WTC11 (cell line): Measurements from ENCODE around the gene CNOT6. TPM values are rescaled to one million over a fixed set of nuclear protein-coding genes. Genes with fewer than 3 reads are reported as not detected.

Experiments used
- ATAC-seq: fragments of 200-7000 bp; cut with Tn5 transposase; 2 replicates; pipeline ENCODE4 v1.10.0; 2021; ENCODE audit warnings: mild to moderate bottlenecking, moderate library complexity
- CTCF ChIA-PET: fragments of 300-600 bp; sonication (Branson Sonifier 250); formaldehyde crosslinking; loops from one replicate; lab custom pipeline; 2021; ENCODE audit warnings: antibody characterized with exemption; lab: Charles Lee
- POLR2A ChIA-PET: fragments of 350-600 bp; sonication (Branson Sonifier 250); formaldehyde crosslinking; loops from one replicate; lab custom pipeline; 2021; ENCODE audit warnings: antibody characterized with exemption; lab: Charles Lee
- DNase-seq: peaks from one replicate; pipeline ENCODE4 v3.0.0; 2021; ENCODE audit warnings: low spot score
- H3K27ac Mint-ChIP-seq: 2 replicates; pipeline ENCODE4 v1.8.0; 2021; ENCODE audit warnings: mixed read lengths
- H3K27me3 Mint-ChIP-seq: 2 replicates; pipeline ENCODE4 v1.8.0; 2021; ENCODE audit warnings: low read depth, mild to moderate bottlenecking, moderate library complexity, mixed read lengths
- H3K36me3 Mint-ChIP-seq: 2 replicates; pipeline ENCODE4 v1.8.0; 2021; ENCODE audit warnings: mixed read lengths
- H3K4me1 Mint-ChIP-seq: 2 replicates; pipeline ENCODE4 v1.8.0; 2022; ENCODE audit warnings: mixed read lengths
- H3K4me3 Mint-ChIP-seq: 2 replicates; pipeline ENCODE4 v1.8.0; 2021; ENCODE audit warnings: mild to moderate bottlenecking, moderate library complexity, mixed read lengths
- H3K9me3 Mint-ChIP-seq: 2 replicates; pipeline ENCODE4 v1.8.0; 2021; ENCODE audit warnings: mixed read lengths
- AR ChIP-seq: fragments of 250-450 bp; sonication (Bioruptor Pico); IDR thresholded peaks from 2 replicates; pipeline ENCODE4 v1.9.0; 2021; ENCODE audit warnings: mild to moderate bottlenecking
- ATF1 ChIP-seq: sonication (generic); formaldehyde crosslinking; IDR thresholded peaks from 2 replicates; pipeline ENCODE4 v1.8.1; 2023; ENCODE audit warnings: mild to moderate bottlenecking, moderate library complexity, missing genetic modification reagents
- ATF2 ChIP-seq: sonication (generic); formaldehyde crosslinking; IDR thresholded peaks from 2 replicates; pipeline ENCODE4 v1.8.1; 2022; ENCODE audit warnings: low read depth, missing genetic modification reagents, borderline replicate concordance
- CDX4 ChIP-seq: fragments of 250-450 bp; sonication (Bioruptor Pico); IDR thresholded peaks from 2 replicates; pipeline ENCODE4 v1.9.0; 2021; ENCODE audit warnings: moderate library complexity, mild to moderate bottlenecking, inconsistent platforms, borderline replicate concordance
- E2F1 ChIP-seq: sonication (generic); formaldehyde crosslinking; IDR thresholded peaks from 2 replicates; pipeline ENCODE4 v1.8.0; 2022; ENCODE audit warnings: mild to moderate bottlenecking, missing genetic modification reagents
- RELA ChIP-seq: sonication (generic); formaldehyde crosslinking; IDR thresholded peaks from 2 replicates; pipeline ENCODE4 v1.8.1; 2022; ENCODE audit warnings: missing genetic modification reagents, mild to moderate bottlenecking, borderline replicate concordance
- ZNF396 ChIP-seq: fragments of 250-450 bp; sonication (Bioruptor Pico); IDR thresholded peaks from 2 replicates; pipeline ENCODE4 v1.8.0; 2021; ENCODE audit warnings: mild to moderate bottlenecking, moderate library complexity, borderline replicate concordance
- total RNA-seq: library from RNA; stranded (reverse); gene quantifications from 3 replicates; pipeline ENCODE4 v1.2.3, GENCODE V29; 2021
- TF ChIP-seq, protein P1 (sequence below): sonication (generic); formaldehyde crosslinking; IDR thresholded peaks from 2 replicates; pipeline ENCODE4 v1.8.1; 2022; ENCODE audit warnings: mild to moderate bottlenecking, missing genetic modification reagents, moderate library complexity, borderline replicate concordance
- TF ChIP-seq, protein P2 (sequence below): fragments of 250-450 bp; sonication (Bioruptor Pico); IDR thresholded peaks from 2 replicates; pipeline ENCODE4 v1.8.0; 2021; ENCODE audit warnings: mild to moderate bottlenecking
- TF ChIP-seq, protein P3 (sequence below): sonication (generic); formaldehyde crosslinking; IDR thresholded peaks from 2 replicates; pipeline ENCODE4 v1.8.1; 2023; ENCODE audit warnings: mild to moderate bottlenecking, missing genetic modification reagents
- TF ChIP-seq, protein P4 (sequence below): sonication (generic); formaldehyde crosslinking; IDR thresholded peaks from 2 replicates; pipeline ENCODE4 v1.8.1; 2023; ENCODE audit warnings: mild to moderate bottlenecking, missing genetic modification reagents, borderline replicate concordance
- TF ChIP-seq, protein P5 (sequence below): sonication (generic); formaldehyde crosslinking; IDR thresholded peaks from 2 replicates; pipeline ENCODE4 v1.8.0; 2023; ENCODE audit warnings: missing genetic modification reagents, mild to moderate bottlenecking, borderline replicate concordance

Gene CNOT6
- total RNA-seq, 1 experiment from 2014 or later, result 41.0 TPM

DNA sequence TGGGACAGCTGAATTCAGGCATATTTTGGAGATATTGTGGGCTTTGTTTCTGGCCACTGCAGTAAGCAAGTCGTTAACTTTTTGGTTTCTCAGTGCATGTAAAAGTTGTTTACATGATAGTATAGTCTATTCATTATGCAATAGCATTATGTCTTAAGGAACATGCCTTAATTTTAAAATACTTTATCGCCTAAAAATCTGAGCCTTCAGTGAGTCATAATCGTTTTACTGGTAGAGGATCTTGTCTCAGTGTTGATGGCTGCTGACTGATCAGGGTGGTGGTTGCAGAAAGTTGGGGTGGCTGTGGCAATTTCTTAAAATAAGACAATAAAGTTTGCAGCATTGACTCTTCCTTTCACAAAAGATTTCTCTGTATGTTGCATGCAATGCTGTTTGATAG is 92.0 kb downstream of the CNOT6 start:
- DNase-seq, result no peak
- Mint-ChIP-seq H3K9me3 (no peaks in the 10 kb centered on the region), H3K4me1 (no peaks in the 10 kb centered on the region), H3K27me3 (peaks cover 25% of the 10 kb centered on the region), H3K4me3 (no peak overlapping the region), H3K36me3 (no peaks in the 10 kb centered on the region), H3K27ac (no peak overlapping the region)
- no peak for ATAC-seq
- ChIA-PET POLR2A (no interaction called here), CTCF (interaction anchor here (1.1 kb wide), 1 partner anchor 20 kb away, joined by 4 read pairs; no protein-coding TSS in a partner anchor)
- TF ChIP-seq, protein P1, sequence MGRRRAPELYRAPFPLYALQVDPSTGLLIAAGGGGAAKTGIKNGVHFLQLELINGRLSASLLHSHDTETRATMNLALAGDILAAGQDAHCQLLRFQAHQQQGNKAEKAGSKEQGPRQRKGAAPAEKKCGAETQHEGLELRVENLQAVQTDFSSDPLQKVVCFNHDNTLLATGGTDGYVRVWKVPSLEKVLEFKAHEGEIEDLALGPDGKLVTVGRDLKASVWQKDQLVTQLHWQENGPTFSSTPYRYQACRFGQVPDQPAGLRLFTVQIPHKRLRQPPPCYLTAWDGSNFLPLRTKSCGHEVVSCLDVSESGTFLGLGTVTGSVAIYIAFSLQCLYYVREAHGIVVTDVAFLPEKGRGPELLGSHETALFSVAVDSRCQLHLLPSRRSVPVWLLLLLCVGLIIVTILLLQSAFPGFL, result no peak
- TF ChIP-seq, protein P2, sequence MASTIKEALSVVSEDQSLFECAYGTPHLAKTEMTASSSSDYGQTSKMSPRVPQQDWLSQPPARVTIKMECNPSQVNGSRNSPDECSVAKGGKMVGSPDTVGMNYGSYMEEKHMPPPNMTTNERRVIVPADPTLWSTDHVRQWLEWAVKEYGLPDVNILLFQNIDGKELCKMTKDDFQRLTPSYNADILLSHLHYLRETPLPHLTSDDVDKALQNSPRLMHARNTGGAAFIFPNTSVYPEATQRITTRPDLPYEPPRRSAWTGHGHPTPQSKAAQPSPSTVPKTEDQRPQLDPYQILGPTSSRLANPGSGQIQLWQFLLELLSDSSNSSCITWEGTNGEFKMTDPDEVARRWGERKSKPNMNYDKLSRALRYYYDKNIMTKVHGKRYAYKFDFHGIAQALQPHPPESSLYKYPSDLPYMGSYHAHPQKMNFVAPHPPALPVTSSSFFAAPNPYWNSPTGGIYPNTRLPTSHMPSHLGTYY (CRISPR knock-in tag), result no peak
- TF ChIP-seq RELA (CRISPR knock-in tag) (no peak), ZNF396 (CRISPR knock-in tag) (no peak), E2F1 (CRISPR knock-in tag) (no peak), CDX4 (CRISPR knock-in tag) (no peak), AR (CRISPR knock-in tag) (no peak), ATF2 (CRISPR knock-in tag) (no peak), ATF1 (no peak)
- TF ChIP-seq, protein P3, sequence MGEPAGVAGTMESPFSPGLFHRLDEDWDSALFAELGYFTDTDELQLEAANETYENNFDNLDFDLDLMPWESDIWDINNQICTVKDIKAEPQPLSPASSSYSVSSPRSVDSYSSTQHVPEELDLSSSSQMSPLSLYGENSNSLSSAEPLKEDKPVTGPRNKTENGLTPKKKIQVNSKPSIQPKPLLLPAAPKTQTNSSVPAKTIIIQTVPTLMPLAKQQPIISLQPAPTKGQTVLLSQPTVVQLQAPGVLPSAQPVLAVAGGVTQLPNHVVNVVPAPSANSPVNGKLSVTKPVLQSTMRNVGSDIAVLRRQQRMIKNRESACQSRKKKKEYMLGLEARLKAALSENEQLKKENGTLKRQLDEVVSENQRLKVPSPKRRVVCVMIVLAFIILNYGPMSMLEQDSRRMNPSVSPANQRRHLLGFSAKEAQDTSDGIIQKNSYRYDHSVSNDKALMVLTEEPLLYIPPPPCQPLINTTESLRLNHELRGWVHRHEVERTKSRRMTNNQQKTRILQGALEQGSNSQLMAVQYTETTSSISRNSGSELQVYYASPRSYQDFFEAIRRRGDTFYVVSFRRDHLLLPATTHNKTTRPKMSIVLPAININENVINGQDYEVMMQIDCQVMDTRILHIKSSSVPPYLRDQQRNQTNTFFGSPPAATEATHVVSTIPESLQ (CRISPR knock-in tag), result no peak
- TF ChIP-seq, protein P4, sequence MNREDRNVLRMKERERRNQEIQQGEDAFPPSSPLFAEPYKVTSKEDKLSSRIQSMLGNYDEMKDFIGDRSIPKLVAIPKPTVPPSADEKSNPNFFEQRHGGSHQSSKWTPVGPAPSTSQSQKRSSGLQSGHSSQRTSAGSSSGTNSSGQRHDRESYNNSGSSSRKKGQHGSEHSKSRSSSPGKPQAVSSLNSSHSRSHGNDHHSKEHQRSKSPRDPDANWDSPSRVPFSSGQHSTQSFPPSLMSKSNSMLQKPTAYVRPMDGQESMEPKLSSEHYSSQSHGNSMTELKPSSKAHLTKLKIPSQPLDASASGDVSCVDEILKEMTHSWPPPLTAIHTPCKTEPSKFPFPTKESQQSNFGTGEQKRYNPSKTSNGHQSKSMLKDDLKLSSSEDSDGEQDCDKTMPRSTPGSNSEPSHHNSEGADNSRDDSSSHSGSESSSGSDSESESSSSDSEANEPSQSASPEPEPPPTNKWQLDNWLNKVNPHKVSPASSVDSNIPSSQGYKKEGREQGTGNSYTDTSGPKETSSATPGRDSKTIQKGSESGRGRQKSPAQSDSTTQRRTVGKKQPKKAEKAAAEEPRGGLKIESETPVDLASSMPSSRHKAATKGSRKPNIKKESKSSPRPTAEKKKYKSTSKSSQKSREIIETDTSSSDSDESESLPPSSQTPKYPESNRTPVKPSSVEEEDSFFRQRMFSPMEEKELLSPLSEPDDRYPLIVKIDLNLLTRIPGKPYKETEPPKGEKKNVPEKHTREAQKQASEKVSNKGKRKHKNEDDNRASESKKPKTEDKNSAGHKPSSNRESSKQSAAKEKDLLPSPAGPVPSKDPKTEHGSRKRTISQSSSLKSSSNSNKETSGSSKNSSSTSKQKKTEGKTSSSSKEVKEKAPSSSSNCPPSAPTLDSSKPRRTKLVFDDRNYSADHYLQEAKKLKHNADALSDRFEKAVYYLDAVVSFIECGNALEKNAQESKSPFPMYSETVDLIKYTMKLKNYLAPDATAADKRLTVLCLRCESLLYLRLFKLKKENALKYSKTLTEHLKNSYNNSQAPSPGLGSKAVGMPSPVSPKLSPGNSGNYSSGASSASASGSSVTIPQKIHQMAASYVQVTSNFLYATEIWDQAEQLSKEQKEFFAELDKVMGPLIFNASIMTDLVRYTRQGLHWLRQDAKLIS (CRISPR knock-in tag), result no peak
- TF ChIP-seq, protein P5, sequence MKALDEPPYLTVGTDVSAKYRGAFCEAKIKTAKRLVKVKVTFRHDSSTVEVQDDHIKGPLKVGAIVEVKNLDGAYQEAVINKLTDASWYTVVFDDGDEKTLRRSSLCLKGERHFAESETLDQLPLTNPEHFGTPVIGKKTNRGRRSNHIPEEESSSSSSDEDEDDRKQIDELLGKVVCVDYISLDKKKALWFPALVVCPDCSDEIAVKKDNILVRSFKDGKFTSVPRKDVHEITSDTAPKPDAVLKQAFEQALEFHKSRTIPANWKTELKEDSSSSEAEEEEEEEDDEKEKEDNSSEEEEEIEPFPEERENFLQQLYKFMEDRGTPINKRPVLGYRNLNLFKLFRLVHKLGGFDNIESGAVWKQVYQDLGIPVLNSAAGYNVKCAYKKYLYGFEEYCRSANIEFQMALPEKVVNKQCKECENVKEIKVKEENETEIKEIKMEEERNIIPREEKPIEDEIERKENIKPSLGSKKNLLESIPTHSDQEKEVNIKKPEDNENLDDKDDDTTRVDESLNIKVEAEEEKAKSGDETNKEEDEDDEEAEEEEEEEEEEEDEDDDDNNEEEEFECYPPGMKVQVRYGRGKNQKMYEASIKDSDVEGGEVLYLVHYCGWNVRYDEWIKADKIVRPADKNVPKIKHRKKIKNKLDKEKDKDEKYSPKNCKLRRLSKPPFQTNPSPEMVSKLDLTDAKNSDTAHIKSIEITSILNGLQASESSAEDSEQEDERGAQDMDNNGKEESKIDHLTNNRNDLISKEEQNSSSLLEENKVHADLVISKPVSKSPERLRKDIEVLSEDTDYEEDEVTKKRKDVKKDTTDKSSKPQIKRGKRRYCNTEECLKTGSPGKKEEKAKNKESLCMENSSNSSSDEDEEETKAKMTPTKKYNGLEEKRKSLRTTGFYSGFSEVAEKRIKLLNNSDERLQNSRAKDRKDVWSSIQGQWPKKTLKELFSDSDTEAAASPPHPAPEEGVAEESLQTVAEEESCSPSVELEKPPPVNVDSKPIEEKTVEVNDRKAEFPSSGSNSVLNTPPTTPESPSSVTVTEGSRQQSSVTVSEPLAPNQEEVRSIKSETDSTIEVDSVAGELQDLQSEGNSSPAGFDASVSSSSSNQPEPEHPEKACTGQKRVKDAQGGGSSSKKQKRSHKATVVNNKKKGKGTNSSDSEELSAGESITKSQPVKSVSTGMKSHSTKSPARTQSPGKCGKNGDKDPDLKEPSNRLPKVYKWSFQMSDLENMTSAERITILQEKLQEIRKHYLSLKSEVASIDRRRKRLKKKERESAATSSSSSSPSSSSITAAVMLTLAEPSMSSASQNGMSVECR (CRISPR knock-in tag), result no peak
